Gastroesophageal sphincter (tissue), 4 donors: ENCODE data around the gene PRCP. TPM values are rescaled to one million over a fixed set of nuclear protein-coding genes. Genes with fewer than 3 reads are reported as not detected.

Experiments
- ATAC-seq: fragments of 150-250 bp; one replicate; pipeline ENCODE4 v1.9.1; 2016; ENCODE audit warnings: mild to moderate bottlenecking, moderate library complexity
- H3K27ac ChIP-seq, 4 donors: fragments of 200-600 bp; sonication (generic) in 3 of 4; 1 replicate in 3 of 4; 2 replicates in 1 of 4; pipeline ENCODE4 v1.5.1; 2016 to 2019
- H3K27me3 ChIP-seq: fragments of 200-600 bp; sonication (generic); one replicate; pipeline ENCODE4 v1.5.1; 2019
- H3K36me3 ChIP-seq, 2 donors: fragments of 200-600 bp; sonication (generic); one replicate each; pipeline ENCODE4 v1.5.1; 2019; ENCODE audit warnings: control low read depth in 1 of 2
- H3K4me1 ChIP-seq, 3 donors: fragments of 200-600 bp; sonication (generic); 1 replicate in 2 of 3; 2 replicates in 1 of 3; pipeline ENCODE4 v1.5.1; 2016 to 2019; ENCODE audit warnings: control low read depth in 2 of 3
- H3K4me3 ChIP-seq, 2 donors: fragments of 200-600 bp; sonication (generic); one replicate each; pipeline ENCODE4 v1.5.1; 2019; ENCODE audit warnings: mild to moderate bottlenecking in 1 of 2, moderate library complexity in 1 of 2
- H3K9me3 ChIP-seq, 3 donors: fragments of 200-600 bp; sonication (generic); one replicate each; pipeline ENCODE4 v1.5.1; 2017 to 2019; ENCODE audit warnings: control low read depth in 2 of 3
- CTCF ChIP-seq, 4 experiments: fragments of 200-600 bp in 2 of 4; fragments of 450-650 bp in 2 of 4; sonication (generic) in 1 of 4; IDR thresholded peaks; one replicate each; pipeline ENCODE4 v1.5.1; 2017 to 2019; ENCODE audit warnings: antibody characterized with exemption in 4 of 4, mild to moderate bottlenecking in 2 of 4, moderate library complexity in 2 of 4
- EP300 ChIP-seq: sonication (generic); formaldehyde crosslinking; IDR thresholded peaks from one replicate; pipeline ENCODE4 v1.6.1; 2017; ENCODE audit warnings: antibody characterized with exemption, mild to moderate bottlenecking
- POLR2A ChIP-seq, 2 donors: fragments of 450-650 bp; IDR thresholded peaks; one replicate each; pipeline ENCODE4 v1.6.1; 2017; ENCODE audit warnings: antibody characterized with exemption in 2 of 2, mild to moderate bottlenecking in 2 of 2, moderate library complexity in 1 of 2
- POLR2AphosphoS5 ChIP-seq: sonication (generic); formaldehyde crosslinking; IDR thresholded peaks from one replicate; pipeline ENCODE4 v1.6.1; 2017; ENCODE audit warnings: antibody characterized with exemption
- WGBS, 2 donors: methylation state at CpG; one replicate each; pipeline ENCODE4 v1.1.5; 2018; ENCODE audit warnings: low coverage in 1 of 2; 5-methylcytosine and 5-hydroxymethylcytosine counted together
- total RNA-seq, 4 donors: library from RNA; depleted of rRNA; stranded (reverse); fragments of >200 nt; gene quantifications; one replicate each; pipeline ENCODE4 v1.1.0, GENCODE V29; 2016

PRCP gene
- total RNA-seq, 4 donors from 2014 or later: 22.8 to 62.2 (median 42.4) TPM

GRCh38 chr11:82901165-82901921 is 1.1 kb upstream of the PRCP start, which contains the start of gene DDIAS:
Gene DDIAS (plus strand): TSS chr11:82901736. CDS start chr11:82914739, 13,003 bp downstream.
- Histone ChIP-seq H3K4me1 (peaks cover 3 to 31% (median 13%) of the 10 kb centered on the region in 3 donors), H3K27ac (peak within 1 kb of the TSS; percentile 91 to 98 (median 92)), H3K36me3 (no peaks in the 10 kb centered on the region), H3K4me3 (peak within 1 kb of the TSS; percentile 72 to 77), H3K9me3 (no peaks in the 10 kb centered on the region), H3K27me3 (no peaks in the 10 kb centered on the region)
- 0% methylated on average over 8 to 22 of the region's 49 CpGs for WGBS, 2 donors
- TF ChIP-seq CTCF (IDR thresholded peaks at IDR 0.05): peak in 2 of 4 experiments; percentile 11 to 17
- TF ChIP-seq POLR2A (IDR thresholded peaks at IDR 0.05): peak; percentile 50 to 52
- TF ChIP-seq EP300: no peak
- peak; percentile 85 for TF ChIP-seq POLR2AphosphoS5
- peak; percentile 86 for ATAC-seq

DNA sequence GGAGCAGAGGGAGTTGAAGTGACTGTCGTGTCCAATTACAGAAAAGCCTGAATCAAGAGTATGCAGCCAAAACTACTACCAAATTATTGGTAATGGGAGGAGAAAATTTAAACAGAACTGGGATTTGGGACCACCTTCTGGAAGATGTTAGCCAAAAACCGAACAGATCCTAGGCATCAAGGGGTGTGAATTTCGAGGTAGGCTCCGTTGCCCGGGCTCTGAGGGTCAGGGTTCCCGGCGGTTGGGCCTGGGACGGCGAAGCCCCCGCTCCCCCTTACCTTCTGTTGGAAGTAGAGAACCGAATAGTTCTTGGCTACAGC is 313 bp downstream of the PRCP start:
- WGBS, 2 donors: 0% methylated on average over 2 to 10 of the region's 11 CpGs
- Histone ChIP-seq H3K36me3 (no peaks in the 10 kb centered on the region), H3K27me3 (no peaks in the 10 kb centered on the region), H3K27ac (peak overlapping the region; percentile 91 to 98 (median 92)), H3K9me3 (no peaks in the 10 kb centered on the region), H3K4me1 (peaks cover 3 to 31% (median 13%) of the 10 kb centered on the region in 3 donors), H3K4me3 (peak overlapping the region; percentile 72 to 77)
- ATAC-seq: peak; percentile 1
- TF ChIP-seq CTCF (IDR thresholded peaks at IDR 0.05) (no peak), POLR2A (IDR thresholded peaks at IDR 0.05) (no peak), POLR2AphosphoS5 (no peak), EP300 (no peak)

DNA sequence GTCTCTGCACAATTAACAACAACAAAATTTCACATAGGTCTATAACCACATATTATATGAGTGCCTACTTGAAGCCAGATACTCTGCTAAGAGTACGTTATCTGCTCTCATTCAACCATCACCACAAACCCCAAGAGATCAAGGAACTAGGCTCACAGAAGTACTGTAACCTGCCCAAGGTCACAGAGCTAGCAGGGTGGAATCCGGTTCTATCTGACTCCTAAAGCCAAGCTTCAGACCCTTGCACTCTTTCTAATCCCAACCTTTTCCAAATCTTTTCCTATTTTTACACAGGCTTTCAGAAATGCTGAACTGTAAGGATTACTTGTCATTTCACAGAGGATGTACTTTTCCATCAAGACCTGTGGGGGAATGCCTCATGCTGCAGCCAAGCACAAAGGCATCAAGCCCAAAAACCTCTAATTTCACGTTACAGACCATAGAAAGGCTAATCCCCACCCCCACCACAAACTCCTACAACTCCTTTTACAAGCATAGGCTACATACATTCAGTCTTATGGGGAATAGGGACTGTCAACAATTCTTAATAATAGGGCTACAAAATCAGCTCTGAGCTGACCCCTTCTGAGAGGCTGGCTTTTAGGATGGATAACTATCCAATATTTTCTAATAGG is 927 bp downstream of the PRCP start:
- Histone ChIP-seq H3K36me3 (no peaks in the 10 kb centered on the region), H3K4me1 (peaks cover 3 to 31% (median 13%) of the 10 kb centered on the region in 3 donors), H3K27ac (peak overlapping the region in 3 of 4 donors; percentile 12 to 93 (median 92)), H3K27me3 (no peaks in the 10 kb centered on the region), H3K9me3 (no peaks in the 10 kb centered on the region), H3K4me3 (peak overlapping the region; percentile 72 to 77)
- no peak for TF ChIP-seq POLR2AphosphoS5
- no peak for TF ChIP-seq POLR2A (IDR thresholded peaks at IDR 0.05)
- TF ChIP-seq CTCF (IDR thresholded peaks at IDR 0.05): no peak
- no peak for TF ChIP-seq EP300
- 24 to 52% methylated on average over 2 to 3 of the region's 3 CpGs for WGBS, 2 donors
- ATAC-seq: no peak

DNA sequence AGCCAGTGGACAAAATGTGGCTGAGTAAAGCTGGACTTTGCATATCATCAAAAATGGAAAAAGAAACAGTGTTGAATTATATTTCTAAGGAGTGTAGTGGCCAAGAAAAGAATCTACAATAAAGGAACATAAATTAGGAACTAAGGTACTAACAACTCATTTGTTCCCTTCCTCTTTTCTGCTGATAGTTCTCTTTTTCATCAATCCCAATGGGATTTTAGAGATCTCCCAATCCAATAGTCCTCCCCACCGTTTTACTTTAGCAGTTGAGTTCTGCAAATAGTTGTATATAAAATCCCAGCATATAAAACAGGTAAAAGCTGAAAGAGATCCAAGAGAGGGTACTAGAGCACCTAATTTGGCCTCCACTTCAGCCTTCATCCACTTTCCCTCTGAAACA is 2.0 kb downstream of the PRCP start:
- H3K4me1 ChIP-seq: peaks cover 3 to 31% (median 13%) of the 10 kb centered on the region in 3 donors
- H3K27ac ChIP-seq: peak overlapping the region in 1 of 4 donors; percentile 93
- no peaks in the 10 kb centered on the region for H3K9me3 ChIP-seq
- ATAC-seq: no peak
- whole genome bisulfite sequencing, 2 donors: 40 to 54% methylated on average over 1 of the region's 1 CpG
- H3K4me3 ChIP-seq: peak overlapping the region in 1 of 2 donors; percentile 77
- H3K27me3 ChIP-seq: no peaks in the 10 kb centered on the region
- TF ChIP-seq EP300: no peak
- H3K36me3 ChIP-seq: no peaks in the 10 kb centered on the region

DNA sequence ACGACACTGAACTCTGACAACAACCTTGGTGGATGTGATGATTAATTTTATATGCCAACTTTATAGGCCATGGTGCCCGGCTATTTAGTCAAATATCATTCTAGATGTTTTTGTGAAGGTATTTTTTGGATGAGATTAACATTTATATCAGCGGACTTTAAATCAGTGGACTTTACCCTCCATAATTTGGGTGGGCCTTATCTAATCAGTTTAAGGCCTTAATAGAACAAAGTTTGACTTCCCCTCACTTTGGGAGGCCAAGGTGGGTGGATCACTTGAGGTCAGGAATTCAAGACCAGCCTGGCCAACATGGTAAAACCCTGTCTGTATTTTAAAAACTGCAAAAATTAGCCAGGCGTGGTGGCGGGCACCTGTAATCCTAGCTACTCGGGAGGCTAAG is 4.0 kb downstream of the PRCP start:
- peaks cover 3 to 22% (median 13%) of the 10 kb centered on the region in 3 donors for H3K4me1 ChIP-seq

More for the DNA sequence above, 4.0 kb downstream of the PRCP start:
- WGBS, 2 donors: 90 to 93% methylated on average over 4 to 5 of the region's 6 CpGs
- H3K4me3 ChIP-seq: no peak overlapping the region
- ATAC-seq: no peak
- TF ChIP-seq EP300: no peak
- TF ChIP-seq POLR2AphosphoS5: no peak
- TF ChIP-seq POLR2A (IDR thresholded peaks at IDR 0.05): no peak
- TF ChIP-seq CTCF (IDR thresholded peaks at IDR 0.05): no peak
- no peaks in the 10 kb centered on the region for H3K27me3 ChIP-seq
- no peaks in the 10 kb centered on the region for H3K36me3 ChIP-seq
- H3K9me3 ChIP-seq: no peaks in the 10 kb centered on the region
- no peak overlapping the region for H3K27ac ChIP-seq
